Mesodermal cell (in vitro differentiated cells): ENCODE data around the gene YTHDF1.
"Not testable (repeated sequence)": the region's sequence is repeated elsewhere in the genome, so short reads cannot be mapped to it uniquely, and the experiment has no call there.

ENCODE experiments used
- H3K27ac ChIP-seq: 2 replicates; pipeline ENCODE4 v1.7.0; 2013; ENCODE audit warnings: mild to moderate bottlenecking, low read depth, low read length, moderate library complexity; ENCODE audit not compliant: severe bottlenecking
- H3K36me3 ChIP-seq: 2 replicates; pipeline ENCODE4 v1.7.1; 2013; ENCODE audit warnings: mild to moderate bottlenecking, low read length, moderate library complexity; ENCODE audit not compliant: control insufficient read depth, insufficient read depth
- H3K4me1 ChIP-seq: one replicate; pipeline ENCODE4 v1.7.1; 2013; ENCODE audit warnings: mild to moderate bottlenecking, low read length; ENCODE audit not compliant: insufficient read depth, control insufficient read depth, poor library complexity, severe bottlenecking
- H3K4me3 ChIP-seq: 2 replicates; pipeline ENCODE4 v1.7.0; 2013; ENCODE audit warnings: low read length, control low read depth, mild to moderate bottlenecking; ENCODE audit not compliant: insufficient read depth, poor library complexity, severe bottlenecking; ENCODE audit errors: extremely low read depth
- H3K9me3 ChIP-seq: 2 replicates; pipeline ENCODE4 v1.7.1; 2013; ENCODE audit warnings: mild to moderate bottlenecking, low read length, moderate library complexity; ENCODE audit not compliant: control insufficient read depth
- WGBS, 2 experiments: methylation state at CpG; one replicate each; pipeline ENCODE4 v1.1.5; 2013; ENCODE audit warnings: missing lambda C conversion rate in 2 of 2; ENCODE audit not compliant: insufficient coverage in 2 of 2; 5-methylcytosine and 5-hydroxymethylcytosine counted together

Gene YTHDF1

DNA sequence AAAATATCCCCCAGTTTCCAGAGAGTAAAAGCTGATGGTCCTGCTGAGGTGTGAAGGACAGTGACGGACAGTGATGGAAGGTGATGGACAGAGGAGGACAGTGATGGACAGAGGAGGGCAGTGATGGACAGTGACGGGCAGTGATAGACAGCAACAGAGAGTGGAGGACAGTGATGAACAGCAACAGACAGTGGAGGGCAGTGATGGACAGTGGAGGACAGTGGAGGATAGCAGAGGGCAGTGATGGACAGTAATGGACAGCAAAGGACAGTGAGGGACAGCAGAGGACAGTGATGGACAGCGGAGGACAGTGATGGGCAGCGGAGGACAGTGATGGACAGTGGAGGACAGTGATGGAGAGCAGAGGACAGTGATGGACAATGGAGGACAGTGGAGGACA lies 41.0 kb upstream of the YTHDF1 start:
- WGBS, 2 experiments: 94% methylated on average over 4 of the region's 4 CpGs
- Histone ChIP-seq H3K27ac (no peak overlapping the region), H3K4me3 (no peak overlapping the region), H3K36me3 (no peaks in the 10 kb centered on the region), H3K9me3 (no peaks in the 10 kb centered on the region), H3K4me1 (peaks cover 27% of the 10 kb centered on the region)

DNA sequence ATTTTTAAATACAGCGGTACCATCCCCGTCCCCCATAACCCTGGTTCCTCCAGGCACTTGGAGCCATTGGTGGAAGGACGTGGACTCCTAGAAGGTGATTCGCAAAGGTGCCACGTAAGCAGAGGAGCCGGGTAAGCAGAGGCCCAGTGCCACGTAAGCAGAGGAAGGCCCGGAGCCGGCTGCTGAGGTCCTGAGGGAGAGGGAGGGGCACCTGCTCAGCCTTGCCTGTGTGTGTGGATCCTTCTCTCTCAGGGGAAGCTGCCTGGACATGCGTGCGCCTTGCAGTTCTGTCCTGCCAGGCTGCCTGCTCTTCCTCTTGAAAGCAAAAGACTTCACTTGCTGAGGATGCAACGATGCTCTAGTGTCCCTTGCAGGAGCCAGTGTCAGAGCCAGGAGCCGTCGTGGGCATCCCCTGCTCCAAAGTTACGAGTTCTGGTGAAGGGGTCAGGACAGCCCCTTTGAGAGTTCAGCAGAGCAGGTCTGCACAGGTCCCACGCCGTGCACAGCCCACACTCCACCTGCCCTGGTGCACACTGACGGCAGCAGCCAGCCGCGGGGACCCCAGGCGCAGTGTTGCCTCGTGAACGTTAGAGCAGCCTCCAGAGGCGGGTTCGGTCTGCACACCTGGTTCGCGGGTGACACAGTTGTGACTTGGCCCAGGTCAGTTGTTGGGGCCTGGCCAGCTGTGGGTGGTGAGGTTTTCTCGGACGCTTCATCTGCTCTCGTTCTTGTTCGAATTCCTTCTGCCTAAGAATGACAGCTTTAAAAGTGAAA lies 40.2 kb upstream of the YTHDF1 start:
- Histone ChIP-seq H3K9me3 (no peaks in the 10 kb centered on the region), H3K4me1 (peaks cover 23% of the 10 kb centered on the region), H3K27ac (no peak overlapping the region), H3K36me3 (no peaks in the 10 kb centered on the region), H3K4me3 (no peak overlapping the region)
- WGBS, 2 experiments: 81 to 83% methylated on average over 22 to 23 of the region's 31 CpGs

DNA sequence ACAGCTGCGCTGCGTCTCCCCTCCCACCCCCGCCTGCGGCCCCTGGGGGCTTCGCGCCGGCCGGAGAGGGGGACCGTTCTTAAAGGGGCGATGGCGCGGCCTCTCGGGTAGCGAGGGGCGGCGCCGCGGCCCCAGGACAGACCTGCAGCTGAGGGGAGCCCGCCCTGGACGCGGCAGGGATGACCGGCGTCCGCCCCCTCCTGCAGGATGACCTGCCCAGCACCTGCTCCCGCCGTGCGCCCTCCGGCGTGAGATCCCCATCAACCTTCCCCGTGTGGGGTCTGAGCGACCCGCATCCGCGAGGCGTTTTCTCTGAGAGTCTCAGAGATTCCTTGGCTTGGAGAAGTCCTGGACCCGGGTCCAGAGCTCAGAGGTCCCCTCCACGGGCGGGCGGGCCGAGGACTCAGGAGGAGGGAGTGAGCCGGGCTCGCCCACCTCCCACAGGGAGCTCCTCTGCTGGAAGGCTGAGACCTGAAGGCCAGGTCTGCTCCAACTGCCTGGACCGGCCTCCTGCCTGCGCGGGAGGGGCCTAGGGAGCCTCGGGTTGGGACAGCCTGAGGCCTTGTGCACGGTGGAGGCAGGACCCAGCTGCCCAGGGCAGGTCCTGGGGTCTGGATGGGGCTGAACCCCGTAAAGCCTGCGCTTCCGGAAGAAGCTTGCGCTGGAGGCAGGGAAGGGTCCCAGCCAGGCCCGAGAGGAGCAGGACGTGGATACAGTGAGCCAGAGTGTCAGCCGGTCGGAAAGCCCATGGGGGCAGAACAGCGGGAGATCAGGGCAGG lies 38.9 kb upstream of the YTHDF1 start:
- WGBS, 2 experiments: 12% methylated on average over 41 to 51 of the region's 56 CpGs
- Histone ChIP-seq H3K4me3 (peak overlapping the region; percentile 40), H3K9me3 (no peaks in the 10 kb centered on the region), H3K27ac (no peak overlapping the region), H3K4me1 (peaks cover 11% of the 10 kb centered on the region), H3K36me3 (no peaks in the 10 kb centered on the region)

DNA sequence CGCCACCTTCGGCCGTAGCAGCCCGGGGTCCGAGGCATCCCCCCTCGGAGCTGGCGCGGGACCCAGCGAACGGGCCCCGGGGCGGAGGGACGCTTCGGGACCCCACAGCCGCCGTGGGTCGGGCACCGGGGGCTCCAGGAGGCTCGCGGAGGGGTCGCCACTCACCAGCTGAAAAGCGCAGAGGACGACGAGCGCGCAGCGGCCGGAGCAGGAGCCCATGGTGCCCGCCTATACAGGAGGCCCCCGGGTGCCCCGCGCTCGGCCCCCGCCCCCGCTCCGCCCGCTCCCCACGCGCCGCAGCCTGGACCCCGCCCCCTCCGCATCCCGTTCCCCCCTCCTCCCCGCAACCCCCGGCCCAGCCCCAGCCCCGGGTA lies 38.3 kb upstream of the YTHDF1 start, which contains the start of gene NKAIN4:
Gene NKAIN4, minus strand, starts transcription at position 232 of the 374 bp plus-strand sequence. Its CDS starts 13 bp downstream, at position 219.
- H3K36me3 ChIP-seq: no peaks in the 10 kb centered on the region
- H3K9me3 ChIP-seq: no peaks in the 10 kb centered on the region
- H3K4me1 ChIP-seq: peaks cover 11% of the 10 kb centered on the region
- 0 to 1% methylated on average over 19 to 20 of the region's 46 CpGs for WGBS, 2 experiments
- H3K4me3 ChIP-seq: peak within 1 kb of the TSS; percentile 40
- no peak within 1 kb of the TSS for H3K27ac ChIP-seq

DNA sequence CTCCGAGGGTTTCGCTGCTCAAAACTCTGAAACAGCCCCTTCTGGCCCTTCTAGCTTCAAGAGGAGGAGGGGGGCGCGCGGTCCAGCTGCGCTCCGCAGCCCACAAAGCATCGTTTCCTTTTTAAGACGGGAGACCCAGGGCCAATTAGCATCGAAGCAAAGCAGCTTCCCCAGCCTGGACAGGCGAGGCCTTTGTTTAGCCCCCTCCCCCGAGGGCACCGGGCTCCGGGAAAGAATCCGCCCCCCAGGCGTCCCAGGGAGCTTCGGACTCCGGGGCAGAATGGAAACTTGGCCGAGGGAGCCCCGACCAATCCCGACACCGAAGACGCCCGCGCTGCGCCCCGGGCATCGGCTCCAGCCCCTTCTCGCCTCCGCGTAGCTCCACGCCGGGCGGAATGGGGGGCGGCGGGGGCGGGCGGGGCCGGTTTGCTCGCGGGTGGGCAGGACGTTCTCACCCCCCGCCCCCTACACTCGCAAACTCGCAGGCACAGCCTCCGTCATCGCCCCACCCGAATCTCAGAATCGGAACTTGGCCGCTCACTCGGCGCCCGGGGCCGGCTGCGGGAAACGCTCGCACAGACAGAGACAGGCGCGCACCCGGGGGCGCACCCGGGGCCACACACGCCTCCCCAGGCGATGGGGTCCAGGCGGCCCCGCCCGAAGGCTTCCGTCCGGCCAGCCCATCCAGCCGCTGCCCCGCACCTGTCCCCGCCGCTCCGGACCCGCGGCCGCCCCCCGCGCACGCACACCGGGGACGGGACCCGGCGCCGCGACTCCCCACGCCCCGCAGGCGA lies 37.7 kb upstream of the YTHDF1 start:
- no peaks in the 10 kb centered on the region for H3K36me3 ChIP-seq
- WGBS, 2 experiments: 1% methylated on average over 49 to 52 of the region's 89 CpGs
- peak overlapping the region; percentile 40 for H3K4me3 ChIP-seq
- H3K27ac ChIP-seq: no peak overlapping the region
- H3K4me1 ChIP-seq: peaks cover 6% of the 10 kb centered on the region
- H3K9me3 ChIP-seq: no peaks in the 10 kb centered on the region

DNA sequence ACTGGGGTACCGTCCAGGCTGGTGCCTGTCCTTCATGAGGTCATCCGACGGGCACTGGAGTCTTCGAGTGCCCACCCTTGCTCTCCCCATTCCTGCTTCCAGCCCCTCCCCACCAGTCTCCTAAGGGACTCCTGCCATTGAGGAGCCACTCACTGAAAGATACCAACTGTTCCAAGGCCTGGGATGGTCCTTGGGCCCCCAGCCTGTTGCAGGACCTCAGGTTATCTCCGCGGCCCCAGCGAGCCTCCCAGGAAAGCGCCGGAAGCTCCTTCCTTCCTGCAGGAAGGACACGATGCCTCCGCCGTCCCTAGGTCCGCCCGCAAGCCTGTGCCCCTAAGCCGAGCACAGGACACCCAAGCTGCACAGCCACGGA lies 37.1 kb upstream of the YTHDF1 start:
- Histone ChIP-seq H3K27ac (no peak overlapping the region), H3K36me3 (no peaks in the 10 kb centered on the region), H3K4me3 (peak overlapping the region; percentile 40), H3K4me1 (peaks cover 6% of the 10 kb centered on the region), H3K9me3 (no peaks in the 10 kb centered on the region)
- 25 to 27% methylated on average over 16 of the region's 16 CpGs for WGBS, 2 experiments

DNA sequence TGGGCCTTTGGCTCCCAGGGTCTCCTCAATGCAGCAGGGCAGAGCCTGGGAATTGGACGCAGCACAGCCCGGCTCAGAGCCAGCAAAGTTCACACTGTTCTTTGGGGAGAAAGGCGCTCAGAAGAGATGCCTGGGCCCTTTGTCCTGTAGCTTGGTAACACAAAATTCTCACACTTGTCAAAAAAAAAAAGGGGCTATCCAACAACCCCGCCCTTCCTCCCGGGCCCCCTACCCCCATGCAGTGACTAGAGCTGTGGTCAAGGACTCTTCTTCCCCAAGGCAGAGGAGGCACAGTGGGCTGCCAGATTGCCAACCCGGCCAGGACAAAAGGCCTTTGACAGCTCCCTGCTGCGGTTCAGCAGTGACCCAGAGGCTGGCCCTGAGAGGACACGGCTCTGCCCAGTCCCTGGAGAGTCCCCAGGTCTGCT lies 36.4 kb upstream of the YTHDF1 start:
- no peak overlapping the region for H3K27ac ChIP-seq
- 38 to 58% methylated on average over 8 of the region's 8 CpGs for WGBS, 2 experiments
- H3K9me3 ChIP-seq: no peaks in the 10 kb centered on the region
- H3K36me3 ChIP-seq: no peaks in the 10 kb centered on the region
- H3K4me1 ChIP-seq: peaks cover 6% of the 10 kb centered on the region
- no peak overlapping the region for H3K4me3 ChIP-seq

DNA sequence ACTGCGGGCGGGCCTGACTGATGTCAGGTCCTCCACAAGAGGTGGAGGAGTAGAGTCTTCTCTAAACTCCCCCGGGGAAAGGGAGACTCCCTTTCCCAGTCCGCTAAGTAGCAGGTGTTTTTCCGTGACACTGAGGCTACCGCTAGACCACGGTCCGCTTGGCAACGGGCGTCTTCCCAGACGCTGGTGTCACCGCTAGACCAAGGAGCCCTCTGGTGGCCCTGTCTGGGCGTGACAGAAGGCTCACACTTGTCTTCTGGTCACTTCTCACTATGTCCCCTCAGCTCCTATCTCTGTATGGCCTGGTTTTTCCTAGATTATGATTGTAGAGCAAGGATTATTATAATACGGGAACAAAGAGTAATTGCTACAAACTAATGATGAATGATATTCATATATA lies 35.4 kb upstream of the YTHDF1 start:
- 18 to 48% methylated on average over 8 to 9 of the region's 14 CpGs for WGBS, 2 experiments
- not testable (repeated sequence) for H3K4me1 ChIP-seq, H3K9me3 ChIP-seq

DNA sequence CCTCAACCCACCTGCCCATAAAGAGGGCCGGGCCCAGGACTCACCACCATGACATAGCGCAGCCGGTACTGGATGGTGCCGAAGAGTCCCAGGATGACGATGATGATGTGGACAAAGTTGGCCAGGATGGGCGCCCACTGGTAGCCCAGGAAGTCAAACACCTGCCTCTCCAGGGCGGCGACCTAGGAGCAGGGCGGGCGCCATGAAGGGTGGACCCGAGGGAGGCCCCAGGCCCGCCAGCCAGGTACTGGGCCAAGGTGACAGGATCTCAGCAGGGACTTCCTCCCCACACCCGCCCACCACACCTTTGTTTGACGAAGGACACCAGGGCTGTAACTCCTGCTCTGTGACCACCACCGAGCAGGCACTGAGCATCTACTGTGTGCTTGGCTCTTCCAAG lies 34.0 kb upstream of the YTHDF1 start:
- 96 to 98% methylated on average over 13 to 15 of the region's 15 CpGs for WGBS, 2 experiments

More for the DNA sequence above, 35.4 kb upstream of the YTHDF1 start:
- H3K36me3 ChIP-seq, H3K27ac ChIP-seq, H3K4me3 ChIP-seq: not testable (repeated sequence)

DNA sequence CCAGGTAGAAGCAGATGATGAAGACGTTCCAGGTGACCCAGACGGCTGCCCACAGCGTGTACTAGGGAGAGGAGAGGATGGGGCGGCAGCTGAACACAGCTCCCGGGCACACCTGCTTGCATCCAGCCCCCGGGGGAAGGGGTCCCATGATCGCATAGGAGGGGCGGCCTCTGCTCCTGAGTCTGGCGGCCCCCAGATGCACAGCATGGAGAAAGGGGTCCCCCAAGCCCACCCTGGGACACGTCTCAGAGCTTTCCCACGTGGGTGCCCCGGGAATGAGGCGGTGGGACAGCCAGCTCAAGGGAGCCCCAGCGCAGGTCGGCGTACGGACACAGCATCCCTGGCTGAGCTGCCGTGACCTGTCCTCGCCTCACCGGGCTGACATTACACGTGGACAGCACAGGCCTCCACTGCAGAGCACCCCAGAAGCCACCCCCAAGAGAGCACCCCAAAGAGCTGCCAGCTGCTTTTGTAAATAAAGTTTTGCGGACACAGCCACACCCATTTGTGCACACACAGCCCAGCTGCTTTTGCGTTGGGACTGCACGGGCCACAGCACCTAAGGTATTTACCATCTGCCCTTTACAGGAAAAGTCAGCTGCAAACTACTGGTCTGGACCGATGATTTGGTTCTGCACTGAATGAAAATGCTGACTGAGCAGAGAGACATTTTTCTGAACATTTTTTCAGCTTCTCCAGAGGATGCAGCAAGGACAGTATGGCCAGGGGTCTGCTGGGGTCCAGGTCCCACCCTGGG lies 33.1 kb upstream of the YTHDF1 start:
- Histone ChIP-seq H3K36me3 (no peaks in the 10 kb centered on the region), H3K9me3 (no peaks in the 10 kb centered on the region), H3K4me1 (peaks cover 3% of the 10 kb centered on the region), H3K4me3 (no peak overlapping the region), H3K27ac (no peak overlapping the region)
- 88 to 91% methylated on average over 22 to 25 of the region's 25 CpGs for WGBS, 2 experiments

More for the DNA sequence above, 34.0 kb upstream of the YTHDF1 start:
- Histone ChIP-seq H3K4me3 (no peak overlapping the region), H3K27ac (no peak overlapping the region), H3K4me1 (peaks cover 3% of the 10 kb centered on the region), H3K36me3 (no peaks in the 10 kb centered on the region), H3K9me3 (no peaks in the 10 kb centered on the region)
